T47D (cell line): ENCODE results near the gene TMIGD1.

Source experiments
- DNase-seq, 2 experiments: peaks; one replicate each; pipeline versions ENCODE4 v3.0.0 to v3.0.0-alpha.2; 2011 to 2012; ENCODE audit warnings: low read depth in 1 of 2, low spot score in 1 of 2
- JUND ChIP-seq: IDR thresholded peaks from 2 replicates; pipeline ENCODE4 v1.6.1; 2012; ENCODE audit warnings: low read depth
- in situ Hi-C: cut with HindIII; loops from 2 replicates; pipeline ENCODE4 v1.10.0; 2016; ENCODE audit warnings: low sequenced_read_pairs, low pct_unique_long_range_greater_than_20kb

Gene TMIGD1

DNA sequence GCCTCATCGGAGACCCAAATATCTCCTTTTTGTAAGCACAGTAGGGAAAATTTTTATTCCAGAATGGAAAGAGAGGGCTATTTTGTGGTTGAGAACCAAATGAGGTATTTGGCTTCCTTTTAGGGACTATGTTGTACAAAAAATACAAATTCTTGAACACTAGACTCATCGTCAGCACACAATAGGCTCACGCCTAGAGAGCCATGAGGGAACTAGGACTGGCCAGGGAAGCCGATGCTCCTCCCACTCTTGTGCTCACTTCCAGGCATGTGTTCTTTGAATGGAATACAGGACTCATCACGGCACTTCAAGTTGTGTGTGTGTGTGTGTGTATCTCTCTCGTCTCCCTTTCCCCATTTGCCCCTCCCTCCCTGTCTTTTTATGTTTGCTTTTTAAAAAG, 24.3 kb downstream of the TMIGD1 start:
- no peak for TF ChIP-seq JUND
- DNase-seq = no peak
- in situ Hi-C loops = no loop called here

DNA sequence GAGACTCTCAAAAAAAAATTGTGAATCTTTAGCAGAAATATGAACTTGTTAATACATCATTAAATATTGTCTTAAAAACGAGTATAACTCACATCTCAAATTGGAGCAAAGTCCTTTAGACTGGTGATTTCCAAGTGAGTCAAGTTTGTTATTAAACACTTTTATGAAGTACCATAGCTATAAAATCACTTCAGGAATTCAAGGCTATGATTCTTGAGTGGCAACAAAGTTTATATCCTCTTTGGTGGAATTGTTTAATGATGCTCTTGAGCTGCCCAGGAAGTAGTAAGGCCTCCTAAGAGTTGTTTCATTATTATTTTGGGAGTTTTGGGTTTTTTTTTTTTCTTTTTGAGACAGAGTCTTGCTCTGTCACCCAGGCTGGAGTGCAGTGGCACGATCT, 25.5 kb downstream of the TMIGD1 start:
- in situ Hi-C loops = no loop called here
- no peak for DNase-seq
- no peak for TF ChIP-seq JUND

DNA sequence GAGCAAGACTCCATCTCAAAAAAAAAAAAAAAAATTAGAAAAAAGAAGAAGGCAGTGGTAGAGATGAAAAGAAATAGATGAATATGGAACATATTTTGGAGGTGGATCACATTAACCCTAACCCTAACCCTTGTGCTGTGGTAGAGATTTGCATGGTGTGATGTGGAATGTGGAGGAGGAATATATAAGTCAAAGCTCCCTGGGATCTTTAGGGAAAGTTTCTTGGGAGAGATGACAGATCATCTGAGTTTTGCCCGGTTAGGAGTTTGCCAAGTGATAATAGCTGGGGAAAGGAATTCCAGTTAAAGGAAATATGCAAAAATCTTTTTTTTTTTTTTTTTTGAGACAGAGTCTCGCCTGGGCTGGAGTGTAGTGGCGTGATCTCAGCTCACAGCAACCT, 29.1 kb downstream of the TMIGD1 start:
- no peak for TF ChIP-seq JUND
- in situ Hi-C loops = no loop called here
- no peak for DNase-seq

DNA sequence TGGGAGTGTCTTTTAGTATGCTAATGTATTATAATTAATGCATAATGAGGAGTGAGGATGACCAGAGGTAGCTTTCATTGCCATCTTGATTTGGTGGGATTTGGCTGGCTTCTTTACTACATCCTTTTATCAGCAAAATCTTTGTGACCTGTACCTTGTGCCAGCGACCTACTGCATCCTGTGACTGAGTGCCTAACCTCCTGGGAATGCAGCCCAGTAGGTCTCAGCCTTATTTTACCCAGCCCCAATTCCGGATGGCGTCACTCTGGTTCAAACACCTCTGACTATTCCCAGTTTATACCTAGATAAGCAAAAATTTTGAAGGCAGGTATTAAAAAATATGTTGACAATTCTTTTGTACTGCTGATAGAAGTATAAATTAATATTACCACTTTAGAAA, 31.6 kb downstream of the TMIGD1 start:
- no peak for TF ChIP-seq JUND
- in situ Hi-C loops = no loop called here
- no peak for DNase-seq

DNA sequence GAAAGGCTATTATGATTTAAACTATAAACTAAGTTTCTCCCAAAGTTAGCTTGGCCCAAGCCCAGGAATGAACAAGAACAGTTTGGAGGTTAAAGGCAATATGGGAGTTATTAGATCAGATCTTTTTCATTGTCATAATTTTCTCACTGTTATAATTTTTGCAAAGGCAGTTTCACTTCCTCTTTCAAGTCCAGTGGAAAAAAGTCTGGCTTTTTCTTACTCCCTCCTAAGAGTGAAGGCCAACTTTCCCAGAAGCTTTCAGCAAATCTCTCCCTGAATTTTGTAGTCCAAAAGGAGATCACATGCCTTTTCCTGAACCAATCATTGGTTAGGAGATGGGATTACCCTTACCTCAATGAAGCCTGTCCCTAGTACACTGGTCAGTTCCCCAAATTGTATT, 33.0 kb downstream of the TMIGD1 start:
- DNase-seq = no peak
- TF ChIP-seq JUND = no peak
- in situ Hi-C loops = no loop called here

DNA sequence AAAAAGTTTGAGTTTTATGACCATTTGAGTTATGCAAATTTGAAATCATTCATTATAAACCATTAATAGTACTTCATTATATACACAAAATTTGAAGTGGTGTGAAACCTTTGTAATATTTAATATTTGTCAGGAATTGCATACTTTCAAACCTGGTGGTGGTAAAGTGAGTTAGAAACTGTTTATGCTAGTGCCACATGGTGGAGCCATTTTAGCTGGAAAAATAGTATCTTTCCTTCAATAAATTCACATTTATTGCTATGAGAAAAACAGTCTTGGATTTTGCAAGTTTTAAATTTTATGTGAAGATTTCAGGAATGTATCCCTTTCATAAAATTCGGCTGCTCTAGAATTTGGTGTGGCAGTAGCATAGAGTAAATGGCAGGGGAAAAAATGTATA, 34.9 kb downstream of the TMIGD1 start:
- TF ChIP-seq JUND = no peak
- no peak for DNase-seq
- in situ Hi-C loops = no loop called here

DNA sequence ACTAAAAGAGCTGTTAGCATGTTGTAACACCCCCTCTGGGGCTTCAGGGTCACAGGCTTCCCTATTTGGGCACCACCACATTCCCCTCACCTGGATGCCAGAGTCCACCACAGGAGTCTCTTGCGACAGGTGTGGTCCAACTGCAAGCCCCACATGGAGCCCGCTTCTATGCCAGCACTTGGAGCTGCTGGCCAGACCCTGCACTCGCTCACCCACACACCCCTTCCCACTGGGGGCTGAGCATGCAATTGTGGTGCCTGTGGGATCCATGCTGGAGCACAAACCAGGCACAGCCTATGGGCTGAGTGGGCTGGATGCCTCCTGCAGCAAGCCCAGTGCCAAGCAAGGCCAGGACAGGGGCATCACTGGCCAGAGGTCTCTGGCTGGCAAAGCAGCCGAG, 36.1 kb downstream of the TMIGD1 start:
- no peak for TF ChIP-seq JUND
- in situ Hi-C loops = no loop called here
- DNase-seq = no peak

DNA sequence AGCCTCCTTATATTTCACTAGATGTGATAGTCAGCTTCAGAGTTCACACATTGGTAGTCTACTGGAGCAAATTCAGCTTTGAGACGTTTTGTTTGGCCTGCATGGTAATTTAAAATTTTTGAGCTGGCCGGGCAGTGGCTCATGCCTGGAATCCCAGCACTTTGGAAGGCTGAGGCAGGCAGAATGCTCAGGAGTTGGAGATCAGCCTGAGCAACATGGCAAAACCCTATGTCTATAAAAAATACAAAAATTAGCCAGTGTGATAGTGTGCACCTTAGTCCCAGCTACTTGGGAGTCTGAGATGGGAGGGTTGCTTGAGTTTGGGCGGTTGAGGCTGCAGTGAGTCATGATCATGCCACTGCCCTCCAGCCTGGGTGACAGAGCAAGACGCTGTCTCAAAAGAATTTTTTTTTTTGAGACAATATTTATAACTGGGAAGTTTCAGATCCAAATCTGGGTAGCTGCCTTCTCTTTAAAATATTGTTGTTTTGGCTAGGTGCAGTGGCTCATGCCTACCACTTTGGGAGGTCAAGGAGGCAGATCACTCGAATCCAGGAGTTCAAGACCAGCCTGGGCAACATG, 37.3 kb downstream of the TMIGD1 start:
- DNase-seq = no peak
- no peak for TF ChIP-seq JUND
- in situ Hi-C loops = no loop called here

DNA sequence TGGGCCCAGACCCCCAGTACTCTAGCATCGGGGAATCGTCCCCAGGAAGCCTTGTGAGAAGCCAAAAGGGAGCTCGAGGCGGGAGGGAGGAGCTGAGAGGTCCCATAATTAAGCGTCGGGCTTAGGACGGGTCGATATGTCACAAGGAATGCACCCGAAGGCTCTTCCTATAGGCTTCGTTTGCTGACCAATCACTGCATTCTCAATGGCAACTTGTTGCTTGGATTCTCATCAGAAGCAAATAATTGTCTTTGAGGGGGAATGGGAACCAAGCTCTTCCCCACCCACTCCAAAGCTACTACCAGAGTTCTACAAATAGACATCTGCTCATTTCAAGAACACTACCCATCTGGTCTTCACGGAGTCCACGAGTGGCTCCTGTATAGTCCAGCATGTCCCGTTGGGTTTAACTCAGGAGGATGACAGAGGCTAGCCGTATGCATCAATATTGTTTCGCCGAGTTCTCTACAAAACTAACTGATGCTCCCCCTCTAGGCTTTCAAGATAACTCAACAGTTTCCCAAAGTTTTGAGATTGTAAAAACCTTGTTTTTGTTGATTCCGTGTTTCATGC, 41.5 kb downstream of the TMIGD1 start:
- peak; percentile 64 to 67 for DNase-seq
- no peak for TF ChIP-seq JUND
- in situ Hi-C loops = no loop called here

DNA sequence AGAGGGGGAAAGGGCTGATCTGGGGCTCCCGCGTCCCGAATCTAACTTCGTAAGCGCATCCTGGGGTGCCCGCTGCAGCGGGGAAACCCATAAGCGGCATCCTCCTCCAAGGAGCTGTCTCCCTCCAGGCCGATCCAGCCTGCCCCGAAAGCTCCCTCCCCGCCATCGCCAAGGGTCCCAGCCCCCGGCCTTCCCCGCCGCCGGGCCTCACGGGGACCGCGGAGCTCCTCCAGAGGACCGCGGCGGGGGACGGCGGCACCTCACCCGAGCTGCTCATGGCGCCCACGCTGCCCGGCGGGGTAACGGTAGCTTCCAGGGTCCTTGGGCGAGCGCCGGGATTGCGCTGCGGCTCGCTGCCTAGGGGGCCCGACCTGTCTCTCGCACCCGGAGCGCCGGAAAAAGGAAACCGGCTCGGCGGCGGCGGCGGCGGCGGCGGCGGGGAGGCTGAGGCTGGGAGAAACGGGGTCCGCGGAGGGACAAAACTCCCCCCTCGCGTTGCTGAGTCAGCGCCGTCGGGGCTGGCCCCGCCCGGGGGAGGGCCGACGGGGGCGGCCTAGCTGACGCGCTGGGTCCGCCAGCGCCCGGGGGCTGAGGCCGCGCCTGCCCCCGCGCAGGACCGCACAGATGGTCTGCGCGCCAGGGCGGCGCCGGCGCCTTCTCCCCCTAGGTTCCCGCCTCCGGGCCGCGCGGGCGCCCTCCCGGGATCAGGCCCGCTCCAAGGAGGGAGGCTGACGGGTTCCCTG, 42.1 kb downstream of the TMIGD1 start, which contains the start of gene BLMH:
Gene BLMH, minus strand, starts transcription at position 402 of the 743 bp plus-strand sequence. Its CDS starts 125 bp downstream, at position 277.
- DNase-seq = peak; percentile 64 to 76
- in situ Hi-C loops = no loop called here
- no peak for TF ChIP-seq JUND

DNA sequence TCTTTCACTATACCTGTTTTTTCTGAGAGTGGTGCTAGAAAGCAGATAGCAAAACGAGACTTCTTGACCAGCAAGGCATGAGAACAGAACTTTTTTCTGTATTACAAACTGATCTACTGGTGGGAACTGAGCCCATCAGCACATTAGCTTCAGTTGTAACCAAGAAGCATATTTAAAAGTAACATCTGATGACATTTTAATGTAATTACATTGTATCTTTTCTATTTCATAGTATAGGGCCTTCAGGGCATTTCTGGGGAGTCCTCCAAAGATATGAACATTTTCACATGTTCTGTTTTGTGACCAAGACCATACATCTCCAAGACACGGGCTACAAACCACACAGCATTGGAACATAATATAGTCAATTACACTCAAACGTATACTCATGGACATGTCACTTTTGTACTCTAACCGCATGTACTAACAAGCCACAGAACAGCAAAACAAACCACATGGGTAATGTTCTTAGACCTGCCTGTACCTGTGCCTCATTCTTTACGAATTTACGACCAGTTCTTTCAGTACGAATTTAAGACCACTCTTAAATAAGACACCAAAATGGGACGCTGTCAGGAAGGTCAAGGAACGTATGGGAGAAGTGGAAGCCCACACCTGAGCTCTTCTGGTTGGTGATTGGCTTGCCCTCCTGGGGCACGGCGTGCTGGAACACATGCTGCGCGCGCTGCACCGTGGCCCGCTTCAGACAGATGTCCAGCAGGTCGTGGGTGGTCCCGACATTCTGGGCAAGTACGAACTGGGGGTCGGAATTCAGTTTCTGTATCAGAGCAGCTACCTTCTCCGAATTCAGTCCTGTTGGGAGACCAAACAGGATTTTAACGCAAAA, 42.9 kb downstream of the TMIGD1 start:
- TF ChIP-seq JUND = no peak
- DNase-seq = peak; percentile 56 to 73
- in situ Hi-C loops = no loop called here

DNA sequence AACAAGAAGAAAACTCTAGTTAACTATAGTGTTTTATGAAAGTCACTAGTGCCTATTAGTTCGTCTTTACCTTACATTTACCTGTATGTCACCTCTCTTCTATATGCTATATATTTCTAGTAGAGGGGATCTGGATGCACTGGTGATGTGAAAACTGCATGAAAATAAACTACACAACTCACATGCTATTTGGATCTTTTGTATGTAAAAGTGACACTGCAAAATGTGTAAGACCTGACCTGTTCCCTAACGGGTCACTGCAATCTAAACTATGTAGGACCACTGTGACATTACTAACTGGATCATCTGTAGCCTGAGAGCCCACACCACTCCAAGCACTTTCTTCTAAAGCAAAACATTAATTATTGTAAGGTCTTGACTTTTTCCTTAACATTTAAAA, 43.8 kb downstream of the TMIGD1 start:
- DNase-seq = no peak
- no peak for TF ChIP-seq JUND
- in situ Hi-C loops = no loop called here

DNA sequence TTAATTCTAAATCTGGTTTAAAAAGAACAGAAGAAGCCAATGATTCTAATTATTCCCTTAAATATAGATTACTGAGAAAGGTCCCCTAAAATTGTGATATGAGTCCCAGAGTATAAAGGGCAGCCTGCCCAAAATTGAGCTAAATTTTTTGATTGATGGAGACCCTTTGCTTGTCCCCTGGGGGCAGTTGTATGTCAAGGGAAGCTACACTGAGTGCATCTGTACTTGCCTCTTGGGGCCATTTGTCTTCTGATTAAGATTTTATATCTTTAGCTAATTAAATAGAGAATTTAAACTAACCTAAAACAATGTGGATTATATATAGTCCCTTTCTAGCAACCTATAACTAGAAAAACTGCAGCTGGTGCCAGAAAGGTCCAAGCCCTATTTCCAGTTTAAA, 54.7 kb downstream of the TMIGD1 start:
- no peak for TF ChIP-seq JUND
- in situ Hi-C loops = no loop called here
- no peak for DNase-seq
